NCI-H748 (cell line): ENCODE data around the gene ZNF346.

ENCODE experiments used
- DNase-seq: peaks from one replicate; lab custom pipeline; 2025; ENCODE audit not compliant: unreplicated experiment; lab: John Stamatoyannopoulos, UW

Gene ZNF346

GRCh38 chr5:177093082-177093712 is 70.7 kb downstream of the ZNF346 start:
- no peak for DNase-seq

- DNase-seq: no peak
Observed at GRCh38 chr5:177093803-177094202, 71.3 kb downstream of the ZNF346 start.

- DNase-seq: no peak
Observed at GRCh38 chr5:177094224-177095087, 72.0 kb downstream of the ZNF346 start.

GRCh38 chr5:177095088-177095669 is 72.7 kb downstream of the ZNF346 start:
- DNase-seq: no peak

- no peak for DNase-seq
Observed at GRCh38 chr5:177096162-177097015, 73.9 kb downstream of the ZNF346 start.

GRCh38 chr5:177097016-177097985 is 74.8 kb downstream of the ZNF346 start:
- DNase-seq: no peak

GRCh38 chr5:177098120-177098469 is 75.6 kb downstream of the ZNF346 start:
- no peak for DNase-seq

GRCh38 chr5:177098470-177099141 is 76.1 kb downstream of the ZNF346 start:
- DNase-seq: peak; percentile 21

- no peak for DNase-seq
Observed at GRCh38 chr5:177099422-177100093, 77.1 kb downstream of the ZNF346 start.

GRCh38 chr5:177100714-177101121 is 78.2 kb downstream of the ZNF346 start:
- DNase-seq: no peak

- peak; percentile 34 for DNase-seq
Observed at GRCh38 chr5:177103523-177104253, 81.2 kb downstream of the ZNF346 start.

GRCh38 chr5:177105691-177106476 is 83.4 kb downstream of the ZNF346 start:
- no peak for DNase-seq

- DNase-seq: no peak
Observed at GRCh38 chr5:177107159-177107558, 84.7 kb downstream of the ZNF346 start.

- no peak for DNase-seq
Observed at GRCh38 chr5:177109810-177110209, 87.3 kb downstream of the ZNF346 start.

- peak; percentile 68 for DNase-seq
Observed at GRCh38 chr5:177111720-177112394, 89.4 kb downstream of the ZNF346 start.

- DNase-seq: no peak
Observed at GRCh38 chr5:177112589-177113220, 90.2 kb downstream of the ZNF346 start.
